Liver (tissue), 9 donors: ENCODE data around the gene NR5A1. TPM values are rescaled to one million over a fixed set of nuclear protein-coding genes. Genes with fewer than 3 reads are reported as not detected.

ENCODE experiments used
- DNase-seq: peaks from one replicate; pipeline ENCODE4 v3.0.0-alpha.2; 2017; ENCODE audit warnings: low spot score
- H3K27ac ChIP-seq, 2 donors: one replicate each; pipeline ENCODE4 v1.7.0; 2013; ENCODE audit warnings: inconsistent platforms in 2 of 2, low read length in 2 of 2, control low read depth in 1 of 2, low read depth in 1 of 2, mild to moderate bottlenecking in 1 of 2
- H3K27me3 ChIP-seq, 4 donors: one replicate each; pipeline versions ENCODE4 v1.6.1 to v1.7.0; 2013; ENCODE audit warnings: low read length in 3 of 4, inconsistent platforms in 1 of 4, mild to moderate bottlenecking in 1 of 4, moderate library complexity in 1 of 4; ENCODE audit not compliant: control insufficient read depth in 4 of 4, insufficient read depth in 4 of 4
- H3K36me3 ChIP-seq, 4 donors: one replicate each; pipeline versions ENCODE4 v1.6.1 to v1.7.0; 2013; ENCODE audit warnings: low read length in 3 of 4, mild to moderate bottlenecking in 3 of 4, low read depth in 1 of 4, moderate library complexity in 1 of 4; ENCODE audit not compliant: control insufficient read depth in 4 of 4, insufficient read depth in 3 of 4
- H3K4me1 ChIP-seq, 4 donors: one replicate each; pipeline versions ENCODE4 v1.6.1 to v1.7.0; 2013; ENCODE audit warnings: low read length in 3 of 4, mild to moderate bottlenecking in 3 of 4, moderate library complexity in 1 of 4; ENCODE audit not compliant: control insufficient read depth in 4 of 4, insufficient read depth in 4 of 4
- H3K4me3 ChIP-seq, 3 donors: one replicate each; pipeline versions ENCODE4 v1.6.1 to v1.7.0; 2013; ENCODE audit warnings: low read length in 3 of 3, control low read depth in 1 of 3, low read depth in 1 of 3, mild to moderate bottlenecking in 1 of 3
- H3K9ac ChIP-seq, 2 donors: one replicate each; pipeline ENCODE4 v1.7.0; 2013; ENCODE audit warnings: low read length in 2 of 2, mild to moderate bottlenecking in 2 of 2, moderate library complexity in 2 of 2, control low read depth in 1 of 2, low read depth in 1 of 2
- H3K9me3 ChIP-seq, 4 donors: one replicate each; pipeline versions ENCODE4 v1.6.1 to v1.7.0; 2013; ENCODE audit warnings: low read length in 3 of 4; ENCODE audit not compliant: control insufficient read depth in 4 of 4
- EGR1 ChIP-seq, 2 donors: IDR thresholded peaks; 2 replicates each; pipeline ENCODE4 v1.6.1; 2016 to 2018; ENCODE audit warnings: antibody characterized with exemption in 2 of 2, low read depth in 2 of 2
- FOXA1 ChIP-seq: IDR thresholded peaks from 2 replicates; pipeline ENCODE4 v1.6.1; 2016; ENCODE audit warnings: antibody characterized with exemption
- HNF4A ChIP-seq, 2 donors: conservative IDR thresholded peaks; 2 replicates each; pipeline ENCODE4 v1.6.1; 2016; ENCODE audit warnings: antibody characterized with exemption in 2 of 2, mild to moderate bottlenecking in 2 of 2
- HNF4G ChIP-seq: IDR thresholded peaks from 2 replicates; pipeline ENCODE4 v1.6.1; 2016; ENCODE audit warnings: antibody characterized with exemption
- JUND ChIP-seq, 2 donors: IDR thresholded peaks; 2 replicates each; pipeline ENCODE4 v1.6.1; 2016; ENCODE audit warnings: antibody characterized with exemption in 2 of 2
- NR2F2 ChIP-seq: IDR thresholded peaks from 2 replicates; pipeline ENCODE4 v1.6.1; 2016; ENCODE audit warnings: antibody characterized with exemption
- RXRA ChIP-seq, 2 donors: IDR thresholded peaks; 2 replicates each; pipeline ENCODE4 v1.6.1; 2017 to 2018; ENCODE audit warnings: antibody characterized with exemption in 2 of 2, mild to moderate bottlenecking in 1 of 2
- SP1 ChIP-seq: IDR thresholded peaks from 2 replicates; pipeline ENCODE4 v1.6.1; 2018; ENCODE audit warnings: antibody characterized with exemption, mild to moderate bottlenecking
- TAF1 ChIP-seq: conservative IDR thresholded peaks from 2 replicates; pipeline ENCODE4 v1.6.1; 2016; ENCODE audit warnings: antibody characterized with exemption, mild to moderate bottlenecking
- WGBS: extraction: QIAGEN DNeasy Blood & Tissue Kit; methylation state at CpG from one replicate; pipeline ENCODE4 v1.1.7; 2013; 5-methylcytosine and 5-hydroxymethylcytosine counted together
- polyA plus RNA-seq, 2 donors: library from polyadenylated mRNA; stranded (reverse) in 1 of 2; unstranded in 1 of 2; fragments of 200-250 nt in 1 of 2; fragments of >200 nt in 1 of 2; fragmentation: Nextera tagmentation in 1 of 2; extraction: Ambion mirVana in 1 of 2; gene quantifications; one replicate each; pipeline versions ENCODE4 v1.2.1 to v1.2.3, GENCODE V29; 2013 to 2015
- total RNA-seq, 2 donors: library from RNA; depleted of rRNA; stranded (reverse); fragments of >200 nt; gene quantifications; one replicate each; pipeline ENCODE4 v1.2.3, GENCODE V29; 2014
- TF ChIP-seq, protein P1 (sequence below): IDR thresholded peaks from 2 replicates; pipeline ENCODE4 v1.6.1; 2016; ENCODE audit warnings: antibody characterized with exemption, mild to moderate bottlenecking
- TF ChIP-seq, protein P2 (sequence below): IDR thresholded peaks from 2 replicates; pipeline ENCODE4 v1.6.1; 2016; ENCODE audit warnings: antibody characterized with exemption
- TF ChIP-seq, protein P3 (sequence below): IDR thresholded peaks from 2 replicates; pipeline ENCODE4 v1.6.1; 2016; ENCODE audit warnings: antibody characterized with exemption
- TF ChIP-seq, protein P4 (sequence below): fragments of 150-350 bp; IDR thresholded peaks from 2 replicates; pipeline ENCODE4 v1.5.1; 2017; ENCODE audit warnings: improper control_type of control experiment, low read depth, low read length; ENCODE audit not compliant: missing input control
- TF ChIP-seq, protein P5 (sequence below): IDR thresholded peaks from 2 replicates; pipeline ENCODE4 v1.6.1; 2016; ENCODE audit warnings: antibody characterized with exemption
- donor health status: healthy.
- donor health status: healthy.
- donor health status: healthy.
- donor health status: healthy.
- donor health status: healthy.

NR5A1 gene
- total and polyA plus RNA-seq, 4 donors: not detected

DNA sequence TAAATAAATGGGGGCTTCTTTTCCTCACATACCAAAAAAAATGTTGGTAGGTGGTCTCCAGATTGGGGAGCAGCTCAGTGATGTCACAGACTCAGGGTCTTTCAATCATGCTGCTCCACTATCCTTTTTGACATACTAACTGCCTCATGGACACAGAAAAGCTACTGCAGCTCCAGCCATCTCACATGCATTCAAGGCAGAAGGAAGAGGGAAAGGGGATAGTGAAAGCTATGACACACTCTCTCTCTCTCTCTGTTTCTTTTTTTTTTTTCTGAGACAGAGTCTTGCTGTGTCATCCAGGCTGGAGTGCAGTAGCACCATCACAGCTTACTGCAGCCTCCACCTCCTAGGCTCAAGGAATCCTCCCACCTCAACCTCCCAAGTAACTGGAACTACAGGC is 64.8 kb downstream of the NR5A1 start (continued):
- TF ChIP-seq, protein P1, sequence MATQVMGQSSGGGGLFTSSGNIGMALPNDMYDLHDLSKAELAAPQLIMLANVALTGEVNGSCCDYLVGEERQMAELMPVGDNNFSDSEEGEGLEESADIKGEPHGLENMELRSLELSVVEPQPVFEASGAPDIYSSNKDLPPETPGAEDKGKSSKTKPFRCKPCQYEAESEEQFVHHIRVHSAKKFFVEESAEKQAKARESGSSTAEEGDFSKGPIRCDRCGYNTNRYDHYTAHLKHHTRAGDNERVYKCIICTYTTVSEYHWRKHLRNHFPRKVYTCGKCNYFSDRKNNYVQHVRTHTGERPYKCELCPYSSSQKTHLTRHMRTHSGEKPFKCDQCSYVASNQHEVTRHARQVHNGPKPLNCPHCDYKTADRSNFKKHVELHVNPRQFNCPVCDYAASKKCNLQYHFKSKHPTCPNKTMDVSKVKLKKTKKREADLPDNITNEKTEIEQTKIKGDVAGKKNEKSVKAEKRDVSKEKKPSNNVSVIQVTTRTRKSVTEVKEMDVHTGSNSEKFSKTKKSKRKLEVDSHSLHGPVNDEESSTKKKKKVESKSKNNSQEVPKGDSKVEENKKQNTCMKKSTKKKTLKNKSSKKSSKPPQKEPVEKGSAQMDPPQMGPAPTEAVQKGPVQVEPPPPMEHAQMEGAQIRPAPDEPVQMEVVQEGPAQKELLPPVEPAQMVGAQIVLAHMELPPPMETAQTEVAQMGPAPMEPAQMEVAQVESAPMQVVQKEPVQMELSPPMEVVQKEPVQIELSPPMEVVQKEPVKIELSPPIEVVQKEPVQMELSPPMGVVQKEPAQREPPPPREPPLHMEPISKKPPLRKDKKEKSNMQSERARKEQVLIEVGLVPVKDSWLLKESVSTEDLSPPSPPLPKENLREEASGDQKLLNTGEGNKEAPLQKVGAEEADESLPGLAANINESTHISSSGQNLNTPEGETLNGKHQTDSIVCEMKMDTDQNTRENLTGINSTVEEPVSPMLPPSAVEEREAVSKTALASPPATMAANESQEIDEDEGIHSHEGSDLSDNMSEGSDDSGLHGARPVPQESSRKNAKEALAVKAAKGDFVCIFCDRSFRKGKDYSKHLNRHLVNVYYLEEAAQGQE: no peak
- no peak for TF ChIP-seq JUND (IDR thresholded peaks at IDR 0.05)
- no peak for TF ChIP-seq SP1

DNA sequence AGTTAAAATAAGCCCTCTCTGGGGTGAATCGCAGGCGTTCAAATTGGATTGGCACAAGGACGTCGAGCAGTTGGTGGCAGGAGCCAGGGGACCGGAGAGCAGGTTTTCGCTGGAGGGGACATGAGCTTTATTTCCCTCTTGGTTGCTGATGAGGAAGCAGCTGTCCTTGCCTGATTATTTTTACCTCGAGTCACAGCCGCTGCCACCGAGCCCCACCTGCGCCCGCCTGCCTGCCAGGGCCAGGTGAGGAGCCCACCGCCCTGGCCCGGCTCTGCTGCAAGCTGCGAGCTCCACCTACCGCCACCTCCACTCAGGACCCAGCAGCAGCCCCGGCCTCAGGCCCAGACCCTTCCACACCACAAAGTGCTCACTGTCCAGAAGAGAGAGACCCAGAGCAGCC is 65.9 kb downstream of the NR5A1 start:
- WGBS: 76% methylated on average over 16 of the region's 16 CpGs
- H3K27me3 ChIP-seq: no peaks in the 10 kb centered on the region
- TF ChIP-seq, protein P2, sequence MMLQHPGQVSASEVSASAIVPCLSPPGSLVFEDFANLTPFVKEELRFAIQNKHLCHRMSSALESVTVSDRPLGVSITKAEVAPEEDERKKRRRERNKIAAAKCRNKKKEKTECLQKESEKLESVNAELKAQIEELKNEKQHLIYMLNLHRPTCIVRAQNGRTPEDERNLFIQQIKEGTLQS: no peak
- TF ChIP-seq, protein P3, sequence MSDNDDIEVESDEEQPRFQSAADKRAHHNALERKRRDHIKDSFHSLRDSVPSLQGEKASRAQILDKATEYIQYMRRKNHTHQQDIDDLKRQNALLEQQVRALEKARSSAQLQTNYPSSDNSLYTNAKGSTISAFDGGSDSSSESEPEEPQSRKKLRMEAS: no peak
- TF ChIP-seq FOXA1 (no peak), HNF4G (no peak), JUND (IDR thresholded peaks at IDR 0.05) (no peak), SP1 (no peak), EGR1 (IDR thresholded peaks at IDR 0.05; ENCODE audit: low read depth in 2 of 2) (no peak), NR2F2 (no peak), TAF1 (no peak)
- TF ChIP-seq, protein P1: no peak
- TF ChIP-seq, protein P4, sequence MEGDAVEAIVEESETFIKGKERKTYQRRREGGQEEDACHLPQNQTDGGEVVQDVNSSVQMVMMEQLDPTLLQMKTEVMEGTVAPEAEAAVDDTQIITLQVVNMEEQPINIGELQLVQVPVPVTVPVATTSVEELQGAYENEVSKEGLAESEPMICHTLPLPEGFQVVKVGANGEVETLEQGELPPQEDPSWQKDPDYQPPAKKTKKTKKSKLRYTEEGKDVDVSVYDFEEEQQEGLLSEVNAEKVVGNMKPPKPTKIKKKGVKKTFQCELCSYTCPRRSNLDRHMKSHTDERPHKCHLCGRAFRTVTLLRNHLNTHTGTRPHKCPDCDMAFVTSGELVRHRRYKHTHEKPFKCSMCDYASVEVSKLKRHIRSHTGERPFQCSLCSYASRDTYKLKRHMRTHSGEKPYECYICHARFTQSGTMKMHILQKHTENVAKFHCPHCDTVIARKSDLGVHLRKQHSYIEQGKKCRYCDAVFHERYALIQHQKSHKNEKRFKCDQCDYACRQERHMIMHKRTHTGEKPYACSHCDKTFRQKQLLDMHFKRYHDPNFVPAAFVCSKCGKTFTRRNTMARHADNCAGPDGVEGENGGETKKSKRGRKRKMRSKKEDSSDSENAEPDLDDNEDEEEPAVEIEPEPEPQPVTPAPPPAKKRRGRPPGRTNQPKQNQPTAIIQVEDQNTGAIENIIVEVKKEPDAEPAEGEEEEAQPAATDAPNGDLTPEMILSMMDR: no peak
- no peaks in the 10 kb centered on the region for H3K9me3 ChIP-seq
- H3K4me3 ChIP-seq: no peak overlapping the region
- no peak overlapping the region for H3K9ac ChIP-seq
- H3K4me1 ChIP-seq: no peaks in the 10 kb centered on the region
- H3K27ac ChIP-seq: no peak overlapping the region
- no peaks in the 10 kb centered on the region for H3K36me3 ChIP-seq
- no peak for DNase-seq

DNA sequence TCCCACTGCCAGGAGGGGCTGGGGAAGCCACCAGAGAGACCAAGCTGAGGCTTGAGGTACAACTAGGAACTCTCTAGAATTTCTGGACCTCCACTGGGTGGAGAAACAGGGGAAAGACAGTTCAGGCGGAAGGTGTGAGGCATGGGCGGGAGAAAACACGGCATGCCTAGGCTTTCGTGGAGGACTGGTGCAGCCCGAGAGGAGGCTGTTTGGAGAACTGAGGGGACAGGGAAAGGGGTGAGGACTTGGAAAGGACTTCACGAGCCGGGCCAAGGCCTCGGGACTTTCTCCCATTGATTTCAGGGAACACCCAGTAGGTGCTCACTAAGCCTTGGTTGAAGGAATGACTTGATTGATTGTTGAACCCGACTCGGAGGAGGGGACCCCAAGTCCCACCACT is 66.4 kb downstream of the NR5A1 start:
- H3K27ac ChIP-seq: no peak overlapping the region
- WGBS: 77% methylated on average over 10 of the region's 10 CpGs
- no peaks in the 10 kb centered on the region for H3K27me3 ChIP-seq
- no peaks in the 10 kb centered on the region for H3K9me3 ChIP-seq
- no peaks in the 10 kb centered on the region for H3K36me3 ChIP-seq
- H3K4me3 ChIP-seq: no peak overlapping the region
- H3K9ac ChIP-seq: no peak overlapping the region
- DNase-seq: no peak
- no peaks in the 10 kb centered on the region for H3K4me1 ChIP-seq
- TF ChIP-seq, protein P5, sequence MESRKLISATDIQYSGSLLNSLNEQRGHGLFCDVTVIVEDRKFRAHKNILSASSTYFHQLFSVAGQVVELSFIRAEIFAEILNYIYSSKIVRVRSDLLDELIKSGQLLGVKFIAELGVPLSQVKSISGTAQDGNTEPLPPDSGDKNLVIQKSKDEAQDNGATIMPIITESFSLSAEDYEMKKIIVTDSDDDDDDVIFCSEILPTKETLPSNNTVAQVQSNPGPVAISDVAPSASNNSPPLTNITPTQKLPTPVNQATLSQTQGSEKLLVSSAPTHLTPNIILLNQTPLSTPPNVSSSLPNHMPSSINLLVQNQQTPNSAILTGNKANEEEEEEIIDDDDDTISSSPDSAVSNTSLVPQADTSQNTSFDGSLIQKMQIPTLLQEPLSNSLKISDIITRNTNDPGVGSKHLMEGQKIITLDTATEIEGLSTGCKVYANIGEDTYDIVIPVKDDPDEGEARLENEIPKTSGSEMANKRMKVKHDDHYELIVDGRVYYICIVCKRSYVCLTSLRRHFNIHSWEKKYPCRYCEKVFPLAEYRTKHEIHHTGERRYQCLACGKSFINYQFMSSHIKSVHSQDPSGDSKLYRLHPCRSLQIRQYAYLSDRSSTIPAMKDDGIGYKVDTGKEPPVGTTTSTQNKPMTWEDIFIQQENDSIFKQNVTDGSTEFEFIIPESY: no peak
- TF ChIP-seq NR2F2: no peak
- no peak for TF ChIP-seq HNF4A (conservative IDR thresholded peaks at IDR 0.05)
- TF ChIP-seq HNF4G: no peak
- no peak for TF ChIP-seq FOXA1
- TF ChIP-seq, protein P1: no peak
- TF ChIP-seq, protein P2: no peak
- no peak for TF ChIP-seq RXRA (IDR thresholded peaks at IDR 0.05)
- no peak for TF ChIP-seq SP1
